GM19328 (cell line): ENCODE data around the gene ANXA10.

Experiments used
- ATAC-seq: cut with Tn5 transposase; IDR thresholded peaks from one replicate; pipeline ENCODE4 v1.9.1; 2021; ENCODE audit warnings: mild to moderate bottlenecking, moderate library complexity; ENCODE audit not compliant: unreplicated experiment

Gene ANXA10

DNA sequence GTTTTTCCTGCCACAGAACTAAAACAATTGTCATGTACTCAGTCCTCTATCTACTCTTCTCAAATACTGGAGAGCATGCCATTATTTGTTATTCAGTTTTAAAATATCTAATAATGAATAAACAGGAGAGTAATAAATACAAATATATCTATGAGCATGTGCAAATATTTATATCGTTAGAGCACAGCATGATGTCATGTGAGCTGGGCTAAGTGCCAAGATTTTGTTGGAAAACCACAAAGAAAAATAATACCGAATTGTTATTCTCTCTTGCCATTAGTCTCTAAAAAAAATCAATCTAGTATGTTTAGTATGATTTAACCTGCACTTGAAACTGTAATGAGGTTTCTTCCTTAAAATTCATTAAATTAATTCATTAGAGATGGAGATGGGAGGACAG lies 129.0 kb downstream of the ANXA10 start:
- ATAC-seq: no peak
